Islet precursor cell (in vitro differentiated cells): ENCODE measurements around the gene CCNL2.

Experiments used
- DNase-seq: peaks from one replicate; pipeline ENCODE4 v3.0.0-alpha.2; 2018

CCNL2 gene

DNA sequence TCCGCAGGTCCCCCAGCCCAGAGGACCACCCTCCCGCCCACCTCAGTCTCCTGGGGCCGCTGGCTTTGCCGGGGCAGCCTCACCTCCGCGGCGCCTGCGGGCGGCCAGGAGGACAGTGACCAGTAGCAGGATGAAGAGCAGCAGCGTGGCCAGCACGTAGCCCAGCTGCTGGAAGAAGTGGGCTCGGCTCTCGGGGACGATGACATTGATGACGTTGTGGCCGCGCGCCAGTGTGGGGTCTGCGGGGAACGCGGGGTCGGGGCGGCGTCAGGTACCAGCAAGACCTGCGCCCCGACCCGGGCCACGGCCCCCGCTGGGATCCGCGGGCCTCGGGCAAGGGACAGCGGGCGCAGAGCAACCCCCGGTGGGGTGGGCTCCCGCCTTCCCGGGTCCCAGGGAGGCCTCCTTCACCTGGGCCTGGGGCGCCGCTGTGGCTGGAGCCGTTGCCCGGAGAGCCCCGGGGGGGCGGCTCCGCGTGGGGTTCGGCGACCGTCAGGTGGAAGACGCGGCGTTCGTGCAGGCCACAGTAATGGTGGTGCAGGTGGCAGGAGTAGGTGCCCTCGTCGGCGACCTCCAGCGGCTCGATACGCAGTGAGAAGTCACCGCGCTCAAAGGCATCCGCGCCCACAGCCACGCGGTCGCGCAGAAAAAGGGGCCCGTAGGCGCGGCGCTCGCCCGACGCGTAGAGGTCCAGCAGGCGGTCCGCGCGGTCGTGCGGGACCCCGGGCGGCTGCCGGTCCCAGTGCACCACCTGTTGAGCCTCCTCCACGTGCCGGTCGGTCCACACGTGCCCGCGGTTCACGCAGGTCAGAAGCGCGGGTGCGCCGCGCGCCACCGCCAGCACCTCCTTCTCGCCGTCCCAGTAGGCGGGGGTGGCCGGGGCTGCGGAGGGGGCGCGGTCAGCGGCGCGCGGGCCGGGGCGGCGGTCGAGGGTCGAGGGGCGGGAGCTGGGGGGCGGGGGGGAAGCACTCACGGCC lies 44.6 kb downstream of the CCNL2 start:
- no peak for DNase-seq

DNA sequence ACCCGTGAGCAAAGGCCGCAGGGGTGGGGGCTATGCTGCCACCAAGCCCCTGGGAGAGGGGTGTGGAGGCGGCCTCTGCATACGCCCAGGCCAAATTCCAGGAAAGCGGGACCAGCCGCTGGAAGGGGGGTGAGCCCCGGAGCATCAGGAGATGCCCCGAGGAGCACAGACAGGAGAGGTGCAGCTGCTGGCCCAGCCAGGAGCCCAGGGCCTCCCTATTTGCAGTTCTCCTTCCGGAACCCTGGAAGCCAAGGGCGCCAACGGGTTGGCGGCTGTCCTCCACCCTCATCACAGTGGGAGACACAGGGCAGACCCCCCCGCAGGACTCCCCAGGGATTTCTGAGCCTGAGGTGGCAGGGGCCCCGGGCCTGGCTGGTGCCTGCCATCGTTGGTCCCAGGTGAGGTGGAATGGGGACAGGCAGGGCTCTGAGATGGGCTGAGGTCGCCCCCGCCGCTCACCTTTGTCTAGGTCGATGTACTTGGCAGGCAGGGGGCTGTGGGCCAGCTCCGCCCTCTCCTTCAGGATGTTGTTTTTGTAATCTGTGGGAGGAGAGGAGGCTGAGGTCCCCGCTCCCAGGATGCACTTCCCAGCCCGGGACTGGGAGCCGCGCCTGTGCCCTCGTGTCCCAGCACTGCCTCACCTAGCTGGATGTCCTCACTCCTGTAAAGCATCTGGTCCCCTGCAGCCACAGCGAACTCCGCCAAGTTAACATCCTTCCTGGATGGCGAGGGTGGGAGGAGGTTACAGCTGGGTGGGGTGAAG lies 45.6 kb downstream of the CCNL2 start:
- no peak for DNase-seq

DNA sequence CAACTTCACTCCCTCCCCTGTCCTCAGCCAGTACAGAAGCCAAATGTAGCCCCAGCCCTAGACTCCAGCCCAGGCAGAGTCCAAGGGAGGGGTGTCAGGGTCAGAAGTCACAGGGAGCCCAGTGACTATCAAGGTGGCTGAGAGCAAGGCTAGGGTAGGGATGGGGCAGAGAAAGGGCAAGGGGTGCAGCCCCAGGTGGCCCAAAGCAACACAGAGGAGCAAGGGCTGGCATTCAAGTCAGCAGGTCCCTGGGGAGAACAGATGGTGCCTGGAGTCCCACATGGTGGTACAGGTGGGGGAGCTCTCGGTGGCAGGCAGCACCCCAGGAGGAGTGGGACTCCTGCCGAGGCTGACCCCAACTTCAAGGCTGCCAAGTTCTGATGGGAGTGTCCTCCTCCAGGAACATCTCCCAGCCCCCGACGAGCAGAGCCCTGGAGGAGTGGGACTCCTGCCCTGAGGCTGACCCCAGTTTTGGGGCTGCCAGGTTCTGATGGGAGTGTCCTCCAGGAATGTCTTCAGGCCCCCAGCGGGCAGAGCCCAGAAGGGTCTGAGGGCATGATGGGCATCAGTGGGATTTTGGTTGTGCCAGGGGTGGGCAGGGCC lies 46.2 kb downstream of the CCNL2 start:
- no peak for DNase-seq

DNA sequence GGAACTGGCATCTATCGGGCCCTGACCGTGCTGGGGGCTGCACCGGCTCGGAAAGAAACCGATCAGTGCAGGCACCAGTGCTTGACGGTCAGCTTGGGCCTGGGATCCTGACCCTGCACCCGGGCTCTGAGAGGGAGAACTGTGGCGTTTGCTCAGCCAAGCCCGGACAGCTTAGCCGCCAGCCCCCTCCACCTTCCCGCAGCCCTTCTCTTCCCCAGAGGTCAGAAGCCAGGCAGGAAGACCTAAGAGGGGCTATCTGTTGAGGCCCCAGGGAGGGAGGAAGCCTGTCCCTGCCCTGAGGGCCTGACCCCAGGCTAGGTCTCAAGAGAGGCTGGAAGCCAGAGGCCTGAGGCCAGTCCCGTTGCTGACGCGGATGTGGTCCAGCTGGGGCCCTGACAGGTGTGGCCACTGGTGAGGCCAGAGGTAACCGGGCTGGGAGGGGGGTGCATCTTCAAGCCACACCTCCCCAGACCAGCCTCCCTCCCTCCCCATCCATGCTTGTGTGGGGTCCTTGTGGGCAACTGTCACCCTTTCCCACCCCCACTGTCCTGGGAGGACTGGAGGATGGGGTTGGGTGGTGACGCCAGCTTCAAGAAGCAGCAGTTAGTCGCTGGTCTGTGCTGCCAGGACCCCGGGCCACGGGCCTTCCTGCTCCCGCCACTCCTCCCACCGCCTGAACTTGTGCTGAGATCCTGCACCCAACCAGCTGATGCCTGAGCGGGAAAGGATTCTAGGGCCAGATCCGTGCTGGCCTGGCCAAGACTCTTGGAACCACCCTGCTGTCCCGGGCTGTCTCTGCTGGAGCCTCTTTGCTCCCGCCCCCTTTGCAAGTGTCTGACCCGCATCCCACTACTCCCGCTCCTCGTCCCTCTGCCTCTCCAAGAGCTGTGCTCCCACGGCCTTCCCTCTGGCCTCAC lies 47.4 kb downstream of the CCNL2 start:
- peak; percentile 81 for DNase-seq

DNA sequence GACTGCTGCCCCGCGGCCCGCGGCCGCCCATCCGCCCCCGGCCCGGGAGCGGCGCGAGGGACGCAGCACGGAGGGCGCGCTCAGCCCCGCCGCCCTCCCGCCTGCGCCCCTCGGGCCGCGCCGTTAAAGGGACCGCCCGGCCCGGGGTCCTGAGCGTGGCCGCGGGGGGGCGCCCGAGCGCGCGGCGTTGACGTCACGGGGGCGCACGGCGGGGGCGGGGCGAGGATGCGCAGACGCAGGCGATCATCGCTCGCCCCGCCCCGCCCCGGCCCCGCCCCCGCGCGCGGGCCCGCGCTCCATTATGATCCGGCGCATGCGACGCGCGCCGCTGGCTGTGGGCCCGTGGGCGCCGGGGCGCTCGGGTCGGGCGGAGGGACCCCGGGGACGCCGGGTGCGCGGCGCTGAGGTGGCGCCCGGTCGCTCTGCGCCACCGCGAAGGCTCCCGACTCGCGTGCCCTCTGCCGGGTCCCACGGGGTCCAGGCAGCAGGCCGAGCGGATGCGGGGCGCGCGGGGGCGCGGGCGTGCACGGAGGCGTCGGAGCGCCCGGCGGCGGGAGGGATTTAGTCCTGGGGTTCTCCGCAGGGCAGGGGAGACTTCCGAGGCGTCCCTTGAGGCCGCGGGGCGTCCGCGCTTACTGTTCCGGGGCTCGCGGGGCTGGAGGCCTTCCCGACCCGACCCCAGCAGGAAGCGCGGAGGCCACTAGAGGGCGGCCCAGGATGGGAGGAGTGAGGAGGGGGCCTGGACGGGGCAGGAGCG lies 49.7 kb downstream of the CCNL2 start, which contains the start of gene DVL1:
Gene DVL1 (minus strand): TSS at position 163 of the 757 bp plus-strand sequence. CDS start 353 bp downstream, outside the sequence.
- peak; percentile 81 for DNase-seq

DNA sequence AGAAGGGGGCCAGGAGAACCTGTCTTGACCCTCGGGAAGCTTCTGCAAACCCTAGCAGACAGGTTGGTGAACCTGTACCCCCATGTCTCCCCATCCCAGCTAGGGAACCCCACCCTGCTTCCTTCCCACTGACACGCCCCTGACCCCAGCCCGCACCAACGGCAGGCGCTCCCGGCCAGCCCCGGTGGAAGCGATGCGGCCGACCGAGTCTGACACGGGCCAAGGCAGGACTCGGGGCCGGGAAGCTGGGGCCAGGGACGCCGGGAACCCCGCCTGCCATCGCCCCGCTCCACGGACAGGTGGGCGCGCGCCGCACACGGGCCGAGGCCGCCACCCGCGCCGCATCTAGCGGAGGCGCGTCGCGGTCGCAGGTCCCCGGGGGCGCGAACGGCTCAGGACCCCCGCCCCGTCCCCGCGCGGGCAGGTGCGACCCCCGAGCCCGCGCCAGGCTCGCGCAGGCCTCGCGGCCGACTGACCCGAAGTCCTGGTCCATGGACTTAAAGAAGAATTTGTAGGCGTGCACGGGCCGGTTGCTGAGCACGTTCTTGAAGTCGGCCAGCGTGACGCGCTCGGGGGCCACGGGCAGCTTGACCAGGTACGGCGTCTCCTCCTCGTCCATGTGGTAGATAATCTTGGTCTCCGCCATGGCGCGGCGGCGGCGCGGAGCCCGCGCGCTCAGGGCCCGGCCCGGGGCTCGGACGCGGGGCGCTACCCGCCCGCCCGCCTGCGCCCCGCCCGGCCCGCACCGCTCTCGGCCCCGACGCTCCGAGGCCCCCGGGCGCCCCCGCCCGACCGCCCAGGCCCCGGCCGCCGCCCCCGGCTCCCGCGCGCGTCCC lies 50.5 kb downstream of the CCNL2 start:
- no peak for DNase-seq

DNA sequence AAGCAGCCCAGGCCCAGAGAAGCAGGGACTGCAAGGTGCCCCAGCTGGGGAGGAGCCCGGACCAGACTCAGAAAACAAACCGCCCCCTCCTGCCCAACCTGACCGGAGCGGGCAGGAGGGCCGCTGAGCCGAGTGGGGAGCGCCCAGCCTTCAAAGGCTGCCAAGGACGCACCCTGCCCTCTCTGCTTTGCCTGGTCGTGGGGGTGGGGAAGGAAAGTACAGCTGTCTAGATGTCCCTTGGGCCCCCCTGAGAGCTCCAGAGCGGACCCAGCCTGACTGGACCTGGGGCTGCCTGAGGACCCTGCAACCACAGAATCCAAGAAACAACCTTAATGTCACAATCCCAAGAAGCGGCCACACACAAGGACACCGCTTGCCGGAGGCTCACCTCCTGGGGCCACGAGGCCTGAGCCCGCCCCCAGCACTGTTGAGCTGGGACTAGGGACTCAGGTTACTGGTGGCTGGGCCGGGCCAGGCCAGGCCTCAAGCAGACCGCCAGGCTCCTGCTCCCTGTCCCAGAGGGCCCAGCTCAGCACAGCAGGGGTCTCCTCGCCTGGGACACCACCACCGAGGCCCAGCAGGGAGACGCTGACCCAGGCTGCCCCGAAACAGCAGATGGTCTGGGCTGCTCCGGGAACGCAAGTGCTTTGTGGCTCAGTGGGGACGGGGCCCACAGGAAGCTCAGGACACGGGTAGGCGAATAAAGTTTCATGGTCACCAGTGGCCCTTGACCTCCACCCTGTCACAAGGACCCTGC lies 51.3 kb downstream of the CCNL2 start:
- peak; percentile 75 for DNase-seq

DNA sequence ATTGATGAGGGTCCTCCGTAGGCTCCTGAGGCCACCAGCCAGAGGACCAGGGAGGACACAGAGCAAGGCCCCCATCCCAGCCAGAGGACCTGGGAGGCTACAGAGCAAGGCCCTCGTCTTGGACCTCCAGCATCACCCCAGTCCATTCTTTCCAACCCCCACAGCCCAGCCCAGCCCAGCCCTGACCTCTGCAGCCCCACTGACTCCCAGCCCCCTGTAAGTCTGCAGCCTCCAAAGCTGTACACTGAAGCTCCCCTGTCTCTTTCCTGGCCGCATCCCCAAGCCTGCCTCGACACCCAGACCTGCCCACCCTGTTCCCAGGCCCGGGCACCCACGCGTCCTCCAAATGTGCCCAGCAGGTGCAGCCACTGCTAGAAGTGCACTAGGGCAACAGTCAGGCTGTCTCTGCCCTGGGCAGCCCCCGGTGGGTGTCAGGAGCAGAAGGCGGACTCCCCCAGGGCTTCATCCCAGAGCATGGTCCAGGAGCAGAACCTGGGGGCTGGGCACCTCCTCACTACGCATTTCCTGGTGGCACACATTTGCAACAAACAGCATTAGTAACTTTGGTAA lies 52.0 kb downstream of the CCNL2 start:
- no peak for DNase-seq

DNA sequence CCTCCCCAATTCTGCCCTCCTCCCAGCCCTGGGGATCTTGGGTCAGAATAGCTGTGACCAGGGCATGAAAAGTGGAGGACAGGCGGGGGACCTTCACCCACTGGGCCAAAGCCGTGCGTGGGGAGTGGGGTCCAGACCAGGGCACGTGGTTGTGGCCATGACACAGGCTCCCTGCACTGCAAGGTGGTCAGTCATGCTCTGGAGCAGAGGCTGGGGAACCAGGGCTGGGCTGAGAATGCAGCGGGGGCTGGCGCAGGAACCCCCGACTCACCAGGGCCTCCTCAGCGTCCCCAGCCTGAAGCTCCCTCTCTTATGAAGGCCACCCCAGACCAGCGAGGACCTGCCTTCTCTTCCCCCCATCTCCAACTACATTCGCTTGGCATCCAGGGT lies 52.6 kb downstream of the CCNL2 start:
- DNase-seq = no peak

DNA sequence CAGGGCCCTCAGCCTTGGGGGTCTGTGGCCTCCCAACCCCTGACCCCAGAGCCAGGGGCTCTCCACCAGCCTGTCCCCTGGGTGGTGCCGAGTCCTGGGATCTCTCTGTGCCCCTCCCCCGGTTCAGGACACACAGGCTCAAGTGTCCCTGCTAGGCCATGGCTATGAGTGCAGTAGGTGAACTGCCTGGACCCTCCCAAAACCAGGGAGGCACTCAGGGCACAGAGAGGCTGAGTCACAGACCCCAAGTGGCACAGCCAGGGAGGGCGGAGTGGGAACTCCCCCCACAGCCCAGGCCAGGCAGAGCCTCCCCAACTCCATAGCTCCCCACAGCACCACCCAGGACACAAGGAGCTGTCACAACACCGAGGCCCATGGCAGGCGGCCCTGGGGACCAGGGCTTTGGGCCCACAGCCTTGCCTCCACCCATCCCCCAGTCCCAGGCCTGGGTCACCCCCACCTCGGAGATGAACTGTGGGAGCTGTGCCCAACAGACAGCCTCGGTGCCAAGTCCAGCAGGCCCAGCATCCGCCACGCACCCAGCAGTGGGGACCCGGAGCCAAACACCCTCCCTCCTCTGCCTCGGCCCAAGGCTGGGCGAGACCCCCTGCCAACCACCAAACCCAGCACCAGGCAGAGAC lies 53.2 kb downstream of the CCNL2 start:
- DNase-seq = no peak

DNA sequence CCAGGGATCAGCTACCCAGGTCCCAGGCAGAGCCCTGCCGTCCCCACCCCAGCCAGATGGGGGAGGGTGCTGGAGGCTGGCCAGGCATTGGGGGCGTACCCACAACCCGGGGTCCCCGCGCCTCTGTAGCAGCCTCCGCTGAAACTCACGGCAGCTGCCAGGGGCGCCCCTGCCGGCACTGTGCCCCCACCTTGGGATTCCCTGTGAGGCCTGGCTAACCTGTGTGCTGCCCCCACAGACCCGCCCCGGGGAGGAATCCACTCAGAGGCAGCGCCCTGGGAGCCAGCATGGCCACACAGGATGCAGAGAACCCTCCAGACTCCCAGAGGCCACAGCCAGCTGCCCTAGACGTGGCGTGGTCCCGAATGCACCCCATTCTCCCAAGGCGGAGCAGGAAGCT lies 53.8 kb downstream of the CCNL2 start:
- DNase-seq = no peak

DNA sequence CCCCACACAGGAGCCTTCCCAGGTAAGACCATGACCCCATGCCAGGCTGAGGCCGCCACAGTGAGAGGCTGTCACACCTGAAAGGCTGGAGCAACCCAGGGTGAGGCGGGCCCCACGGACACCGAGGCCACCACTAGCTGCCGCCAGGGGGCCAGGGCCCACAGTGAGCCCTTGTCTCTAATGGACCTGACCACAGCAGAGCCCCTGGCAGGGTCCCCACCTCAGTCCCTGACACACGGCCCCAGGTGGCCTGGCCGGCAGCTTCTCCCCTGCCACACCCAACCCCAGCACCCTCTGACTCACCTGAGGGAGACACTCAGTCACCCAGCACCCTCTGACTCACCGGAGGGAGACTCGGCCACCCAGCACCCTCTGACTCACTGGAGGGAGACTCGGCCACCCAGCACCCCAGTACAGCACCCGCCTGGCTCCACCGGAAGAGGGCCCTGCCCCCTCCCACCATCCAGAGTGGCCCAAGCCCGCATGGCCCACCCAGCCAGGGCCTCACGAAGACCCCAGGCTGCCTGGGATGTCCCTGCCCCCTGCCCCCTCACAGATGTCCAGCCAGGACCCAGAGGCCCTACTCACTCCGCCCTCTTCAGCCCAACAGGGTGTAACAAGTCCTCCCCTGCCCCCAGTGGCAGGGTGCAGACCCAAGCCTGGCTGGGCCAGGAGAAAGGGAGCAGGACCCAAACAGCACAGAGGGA lies 54.3 kb downstream of the CCNL2 start:
- DNase-seq = peak; percentile 76

DNA sequence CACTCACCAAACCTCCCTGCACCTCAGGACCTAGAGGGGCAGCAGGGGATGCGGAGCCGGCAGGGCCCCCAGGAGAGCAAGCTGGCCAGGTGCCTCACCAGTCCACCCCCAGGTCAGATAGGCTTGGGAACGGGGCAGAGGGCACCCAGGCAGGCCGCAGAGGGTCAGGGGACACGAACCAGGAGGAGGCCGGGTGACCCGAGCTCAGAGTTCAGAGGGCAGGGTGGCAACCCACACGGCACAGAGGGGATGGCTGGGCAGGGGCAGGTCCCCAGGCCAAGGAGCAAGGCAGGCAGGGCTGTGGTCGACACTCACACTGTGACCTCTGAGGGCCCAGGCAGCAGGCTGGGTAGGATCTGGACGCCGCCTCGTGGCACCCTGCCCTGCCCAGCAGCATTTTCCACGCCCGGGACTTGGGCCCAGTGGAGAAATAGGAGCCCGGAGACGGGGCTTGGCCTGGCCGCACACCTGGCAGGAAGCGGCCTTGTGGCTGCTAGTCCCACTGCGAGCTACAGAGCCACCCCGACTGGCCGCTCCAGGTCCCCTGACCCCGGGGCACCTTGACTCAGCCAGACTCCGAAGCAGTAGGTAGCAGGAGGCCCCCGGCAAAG lies 55.2 kb downstream of the CCNL2 start:
- DNase-seq = no peak

DNA sequence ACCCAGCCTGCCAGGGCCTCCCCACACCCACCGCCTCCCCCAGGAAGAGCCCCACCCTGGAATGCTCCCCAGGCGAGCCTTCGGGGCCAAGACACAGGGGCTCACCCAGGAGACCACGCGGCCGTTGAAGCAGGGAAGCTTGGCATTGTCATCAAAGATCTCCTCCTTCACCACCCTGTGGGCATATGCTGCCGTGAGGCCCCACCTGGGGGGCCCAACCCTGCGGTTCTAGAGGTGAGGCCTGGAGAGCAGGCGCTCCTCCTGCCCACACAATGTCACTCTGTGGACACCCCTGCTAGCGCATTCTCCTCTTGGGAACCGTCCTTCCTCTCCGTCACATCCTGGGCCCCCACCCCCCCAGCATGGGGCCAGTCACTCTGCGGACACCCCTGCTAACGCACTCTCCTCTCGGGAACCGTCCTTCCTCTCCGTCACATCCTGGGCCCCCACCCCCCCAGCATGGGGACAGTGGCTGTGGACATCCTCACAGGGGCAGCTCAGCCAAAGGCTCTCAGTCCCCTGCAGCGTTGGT lies 56.5 kb downstream of the CCNL2 start:
- no peak for DNase-seq

DNA sequence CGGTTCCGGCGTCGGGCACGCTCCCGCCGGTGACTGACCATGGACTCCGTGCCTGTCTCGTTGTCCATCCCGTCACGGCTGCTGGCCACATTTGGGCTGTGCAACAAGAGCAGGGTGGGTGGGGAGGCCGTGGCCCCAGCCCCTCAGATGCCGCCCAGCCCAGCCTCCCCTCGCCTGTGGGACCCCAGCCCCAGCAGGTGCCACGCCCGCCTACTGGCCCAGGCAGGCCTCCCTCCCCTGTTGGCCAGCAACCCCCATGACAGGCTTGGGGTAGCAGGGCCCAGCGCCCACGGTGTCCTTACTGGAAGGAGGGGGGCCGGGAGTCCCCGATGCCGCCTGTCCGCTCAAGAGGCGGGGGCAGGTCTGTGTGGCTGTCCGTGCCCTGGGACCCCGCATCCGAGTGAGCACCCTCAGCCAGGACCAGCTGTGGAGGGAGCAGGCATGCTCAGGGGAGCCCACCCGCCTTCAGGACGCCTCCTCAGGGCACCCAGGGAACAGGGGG lies 57.0 kb downstream of the CCNL2 start:
- no peak for DNase-seq

DNA sequence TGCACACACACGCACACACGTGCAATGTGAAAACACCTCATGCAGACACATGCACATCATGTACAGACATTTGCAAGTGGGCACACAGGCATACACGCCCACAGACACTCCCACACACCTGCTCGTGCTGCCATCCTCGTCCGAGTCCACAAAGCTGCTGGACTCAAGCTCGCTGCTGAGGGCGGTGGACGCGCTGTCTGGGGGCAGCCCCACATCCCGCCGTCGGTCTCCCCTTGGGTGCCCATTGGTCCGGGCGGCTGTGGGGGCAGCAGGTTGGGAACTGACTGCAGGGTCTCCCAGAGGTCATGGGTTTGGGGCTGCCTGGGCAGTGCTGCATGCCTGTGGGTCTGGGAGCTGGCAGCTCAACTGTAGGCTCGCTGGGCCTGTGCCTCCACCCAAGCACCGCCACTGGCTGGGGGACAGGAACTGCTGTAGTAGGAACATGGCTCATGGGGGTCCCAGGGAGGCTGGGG lies 57.5 kb downstream of the CCNL2 start:
- no peak for DNase-seq
